Urinary bladder (tissue), 4 donors: ENCODE measurements around the gene FHIT. TPM values are rescaled to one million over a fixed set of nuclear protein-coding genes. Genes with fewer than 3 reads are reported as not detected.

ENCODE experiments used
- DNase-seq: peaks from one replicate; pipeline ENCODE4 v3.0.0-alpha.2; 2015; ENCODE audit errors: extremely low spot score
- H3K27ac ChIP-seq: one replicate; pipeline ENCODE4 v1.5.1; 2013; ENCODE audit warnings: low read depth, mild to moderate bottlenecking, moderate library complexity
- H3K36me3 ChIP-seq: one replicate; pipeline ENCODE4 v1.6.1; 2013; ENCODE audit warnings: mild to moderate bottlenecking, moderate library complexity; ENCODE audit not compliant: insufficient read depth
- H3K4me1 ChIP-seq: one replicate; pipeline ENCODE4 v1.6.1; 2013; ENCODE audit warnings: mild to moderate bottlenecking, moderate library complexity; ENCODE audit not compliant: insufficient read depth
- H3K4me3 ChIP-seq: one replicate; pipeline ENCODE4 v1.5.1; 2013; ENCODE audit warnings: low read depth, low read length
- WGBS: extraction: QIAGEN DNeasy Blood & Tissue Kit; methylation state at CpG from one replicate; pipeline ENCODE4 v1.1.7; 2013; 5-methylcytosine and 5-hydroxymethylcytosine counted together
- polyA plus RNA-seq: library from polyadenylated mRNA; stranded (reverse); fragments of 200-250 nt; gene quantifications from one replicate; pipeline ENCODE4 v1.2.3, GENCODE V29; 2013
- total RNA-seq: library from RNA; depleted of rRNA; stranded (reverse); fragments of >200 nt; gene quantifications from one replicate; pipeline ENCODE4 v1.2.3, GENCODE V29; 2014
- donor health status: healthy with polysubstance abuse.
- donor health status: healthy.

Gene FHIT
- total and polyA plus RNA-seq, 2 donors = 4.5 to 7.4 TPM

DNA sequence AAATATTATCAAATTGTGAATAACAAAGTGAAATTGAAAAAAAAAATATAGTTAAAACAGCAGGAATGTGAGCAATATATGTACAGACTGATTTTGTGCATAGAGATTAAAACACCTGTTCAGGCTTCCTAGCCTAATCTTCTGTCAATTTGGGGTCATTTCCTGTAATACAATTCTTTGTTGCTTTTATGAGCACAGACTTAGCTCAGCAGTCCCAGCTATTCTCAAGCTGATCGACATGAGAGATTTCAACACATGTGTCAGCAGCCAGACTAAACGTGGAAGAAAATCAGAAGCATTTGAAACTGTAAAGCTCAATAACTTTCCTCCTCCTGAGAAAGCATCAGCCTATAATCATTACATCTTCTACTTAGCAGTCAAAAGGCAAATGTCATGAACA lies 1.6 kb upstream of the FHIT start:
- no peak overlapping the region for H3K27ac ChIP-seq
- WGBS = 45% methylated on average over 2 of the region's 2 CpGs
- H3K36me3 ChIP-seq = no peaks in the 10 kb centered on the region
- no peak for DNase-seq
- no peak overlapping the region for H3K4me3 ChIP-seq
- no peaks in the 10 kb centered on the region for H3K4me1 ChIP-seq

DNA sequence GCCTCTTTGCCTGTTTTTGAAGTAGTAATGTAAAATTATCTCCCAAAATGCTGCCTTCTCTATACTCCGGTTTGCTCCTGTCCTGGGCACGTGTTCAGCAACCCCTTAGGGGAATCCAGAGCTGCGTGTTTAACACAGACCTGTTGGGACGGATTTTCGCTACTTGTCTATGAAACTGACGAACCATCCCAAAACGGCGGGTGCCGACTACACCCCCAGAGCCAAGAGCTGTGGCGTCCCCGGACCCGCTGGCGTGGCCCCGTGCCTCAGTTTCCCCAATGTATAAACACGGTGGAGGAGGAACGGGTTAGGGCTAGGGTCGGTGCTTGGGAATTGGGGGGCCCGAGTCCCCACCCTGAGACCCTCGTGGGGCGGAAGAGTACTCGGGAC lies 473 bp downstream of the FHIT start:
- 8% methylated on average over 21 of the region's 21 CpGs for WGBS
- DNase-seq = no peak
- H3K4me1 ChIP-seq = no peaks in the 10 kb centered on the region
- H3K27ac ChIP-seq = peak overlapping the region; percentile 11
- no peaks in the 10 kb centered on the region for H3K36me3 ChIP-seq
- peak overlapping the region; percentile 55 for H3K4me3 ChIP-seq

DNA sequence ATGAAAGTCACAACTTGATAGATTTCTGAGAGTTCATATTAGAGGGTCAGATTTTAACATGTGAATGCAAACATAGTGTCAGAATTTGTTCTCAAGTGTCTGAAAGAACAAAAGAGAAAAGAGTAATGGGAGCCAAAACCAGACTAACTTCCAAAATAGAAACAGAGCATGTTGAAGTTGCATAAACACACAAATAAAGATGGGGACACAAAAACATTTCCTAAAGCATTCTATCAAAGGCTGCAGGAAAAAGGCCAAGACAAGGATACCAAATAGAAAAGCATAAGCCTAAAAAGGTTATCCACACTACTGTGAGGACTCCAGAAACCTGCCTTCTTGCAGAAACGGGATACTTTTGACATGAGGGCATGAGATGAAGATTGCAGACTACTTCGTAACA lies 2.8 kb downstream of the FHIT start:
- no peak overlapping the region for H3K4me3 ChIP-seq
- WGBS = 73% methylated on average over 2 of the region's 2 CpGs
- H3K36me3 ChIP-seq = no peaks in the 10 kb centered on the region
- no peaks in the 10 kb centered on the region for H3K4me1 ChIP-seq
- H3K27ac ChIP-seq = no peak overlapping the region
- DNase-seq = no peak

DNA sequence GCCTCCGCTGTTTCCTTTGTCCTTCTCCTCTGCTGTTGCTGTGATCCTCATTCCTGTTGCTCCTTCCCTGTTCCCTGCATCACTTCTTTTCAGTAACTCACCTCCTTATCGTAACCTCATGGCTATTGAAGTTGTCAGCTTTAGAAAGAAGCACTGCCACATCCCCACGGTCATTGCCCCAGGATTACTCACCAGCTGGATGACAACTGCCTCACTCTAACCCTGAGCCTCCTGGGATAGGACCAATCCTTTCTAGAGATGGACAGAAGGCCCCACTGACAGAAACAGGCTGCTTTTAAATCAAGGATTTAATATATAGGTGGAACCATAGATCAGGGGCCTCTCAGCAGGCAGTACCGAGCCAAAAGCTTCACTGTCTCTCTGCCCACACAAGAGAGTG lies 4.1 kb downstream of the FHIT start:
- Histone ChIP-seq H3K4me3 (no peak overlapping the region), H3K36me3 (no peaks in the 10 kb centered on the region), H3K27ac (no peak overlapping the region), H3K4me1 (no peaks in the 10 kb centered on the region)
- DNase-seq = no peak
- WGBS = 84% methylated on average over 4 of the region's 4 CpGs

DNA sequence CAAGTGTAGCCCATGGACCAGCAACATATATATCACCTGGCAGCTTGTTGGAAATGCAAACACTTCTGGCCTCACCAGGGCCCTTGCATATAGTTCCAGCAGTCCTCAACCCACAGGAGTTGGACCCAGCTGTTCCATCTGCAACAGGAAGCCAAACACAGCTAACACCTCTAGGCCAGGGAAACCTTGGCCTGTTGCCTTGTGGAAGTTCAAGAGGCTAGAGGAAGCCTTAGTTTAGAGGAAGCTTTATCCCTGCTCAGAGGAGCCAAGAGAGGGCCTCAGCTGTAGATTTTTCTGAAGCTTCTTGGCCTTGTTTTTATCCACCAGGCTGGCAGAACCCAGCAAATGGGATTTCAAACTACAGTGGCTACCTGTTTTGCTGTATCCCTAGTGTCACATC lies 11.4 kb downstream of the FHIT start:
- Histone ChIP-seq H3K4me1 (no peaks in the 10 kb centered on the region), H3K4me3 (no peak overlapping the region), H3K27ac (no peak overlapping the region), H3K36me3 (no peaks in the 10 kb centered on the region)
- DNase-seq = no peak

DNA sequence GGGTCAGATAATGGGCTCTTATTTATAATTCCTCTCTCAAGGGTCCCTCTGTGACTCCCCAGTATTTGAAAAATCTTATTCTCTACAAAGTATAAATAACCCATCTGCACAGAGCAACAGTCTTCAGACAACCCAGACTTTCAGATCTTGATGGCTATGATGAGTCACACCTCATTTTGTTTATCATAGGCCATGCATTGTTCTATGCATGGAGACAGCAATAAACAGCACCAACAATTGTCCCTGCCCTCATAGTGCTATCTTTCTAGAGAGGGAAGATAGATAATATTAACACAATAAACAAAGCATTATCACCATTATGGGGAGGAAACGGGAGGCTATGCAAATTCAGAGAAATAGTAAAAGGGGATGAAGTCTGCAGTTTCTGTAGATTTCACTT lies 13.4 kb downstream of the FHIT start:
- H3K27ac ChIP-seq = no peak overlapping the region
- H3K36me3 ChIP-seq = no peaks in the 10 kb centered on the region
- WGBS = 73% methylated on average over 1 of the region's 1 CpG
- no peaks in the 10 kb centered on the region for H3K4me1 ChIP-seq
- no peak for DNase-seq
- no peak overlapping the region for H3K4me3 ChIP-seq

DNA sequence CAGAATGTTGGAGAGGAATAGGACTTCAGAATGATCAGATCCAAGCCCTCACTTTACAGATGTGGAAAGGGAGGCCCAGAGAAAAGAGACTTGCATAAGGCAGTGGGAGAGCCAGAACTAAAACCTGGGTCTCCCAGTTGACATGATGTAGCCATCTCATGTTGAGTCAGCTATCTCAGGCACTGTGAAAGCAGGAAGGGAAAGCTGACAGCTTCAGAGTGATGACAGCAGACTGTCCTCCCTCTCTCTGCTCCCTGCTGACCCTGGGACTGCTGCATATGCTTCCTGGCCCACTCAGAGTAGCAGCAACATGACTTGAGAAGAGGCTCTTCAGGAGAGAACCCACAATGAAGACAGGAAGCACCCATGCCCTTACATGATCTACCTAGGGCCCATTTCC lies 14.7 kb downstream of the FHIT start:
- Histone ChIP-seq H3K4me3 (no peak overlapping the region), H3K4me1 (no peaks in the 10 kb centered on the region), H3K27ac (no peak overlapping the region), H3K36me3 (no peaks in the 10 kb centered on the region)
- no peak for DNase-seq

DNA sequence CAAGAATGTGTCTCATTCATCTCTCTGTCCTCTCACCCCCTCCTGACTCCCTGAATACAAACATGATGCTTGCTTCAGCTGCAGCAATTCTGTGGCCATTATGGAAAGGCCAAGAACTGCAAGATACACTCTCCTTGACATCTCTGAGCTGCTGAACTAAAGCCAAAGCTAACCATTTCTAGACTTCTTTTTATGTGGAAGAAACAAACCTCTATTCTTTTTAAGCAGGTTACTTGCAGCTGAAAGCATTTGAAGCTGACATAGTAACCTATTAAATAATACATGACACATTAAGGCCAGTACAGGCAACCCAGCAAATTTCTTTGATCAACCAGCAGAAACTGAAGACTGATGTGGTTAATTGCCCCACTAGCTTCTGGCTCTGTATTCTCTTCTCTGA lies 17.5 kb downstream of the FHIT start:
- Histone ChIP-seq H3K27ac (no peak overlapping the region), H3K4me3 (no peak overlapping the region), H3K36me3 (no peaks in the 10 kb centered on the region), H3K4me1 (no peaks in the 10 kb centered on the region)
- no peak for DNase-seq

DNA sequence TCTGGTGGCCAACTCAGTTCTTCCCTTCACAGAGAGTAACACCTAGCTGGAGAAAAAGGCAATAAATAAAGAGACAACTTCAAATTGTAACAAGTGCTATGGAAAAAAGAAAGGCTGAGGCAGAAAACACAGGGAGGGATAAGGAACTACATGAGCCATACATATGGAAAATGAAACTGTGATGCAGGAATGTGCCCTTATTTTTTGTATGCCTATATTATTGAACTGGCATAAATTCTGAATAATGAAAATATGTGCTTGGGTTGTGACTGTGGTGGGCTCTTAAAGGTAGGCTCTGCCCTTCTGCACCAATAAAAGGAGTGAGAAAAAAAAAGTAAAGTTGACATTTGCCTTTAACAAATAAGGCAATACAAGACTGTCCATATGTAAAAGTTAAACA lies 19.6 kb downstream of the FHIT start:
- H3K4me1 ChIP-seq = no peaks in the 10 kb centered on the region
- H3K36me3 ChIP-seq = no peaks in the 10 kb centered on the region
- H3K27ac ChIP-seq = no peak overlapping the region
- no peak overlapping the region for H3K4me3 ChIP-seq
- no peak for DNase-seq

DNA sequence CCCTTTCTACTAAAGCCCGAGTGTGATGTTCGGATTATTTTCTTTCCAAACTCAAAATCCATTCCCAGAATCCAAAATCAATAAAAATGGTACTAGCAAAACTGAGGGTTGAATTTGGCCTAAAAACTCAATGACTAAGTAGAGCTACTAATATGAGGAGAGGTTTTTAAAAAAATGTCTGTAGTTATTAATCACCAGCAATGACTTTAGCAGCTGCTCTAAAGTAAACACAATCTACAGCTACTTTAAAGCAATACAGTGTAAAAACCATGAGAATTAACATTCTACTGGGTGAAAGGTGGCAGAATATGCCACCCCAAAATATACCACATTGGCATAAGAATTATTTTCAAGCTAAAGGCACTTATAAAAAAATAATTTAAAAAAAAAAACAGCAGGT lies 23.5 kb downstream of the FHIT start:
- H3K36me3 ChIP-seq = no peaks in the 10 kb centered on the region
- H3K4me3 ChIP-seq = no peak overlapping the region
- WGBS = 81% methylated on average over 2 of the region's 2 CpGs
- DNase-seq = no peak
- H3K27ac ChIP-seq = no peak overlapping the region
- no peaks in the 10 kb centered on the region for H3K4me1 ChIP-seq

DNA sequence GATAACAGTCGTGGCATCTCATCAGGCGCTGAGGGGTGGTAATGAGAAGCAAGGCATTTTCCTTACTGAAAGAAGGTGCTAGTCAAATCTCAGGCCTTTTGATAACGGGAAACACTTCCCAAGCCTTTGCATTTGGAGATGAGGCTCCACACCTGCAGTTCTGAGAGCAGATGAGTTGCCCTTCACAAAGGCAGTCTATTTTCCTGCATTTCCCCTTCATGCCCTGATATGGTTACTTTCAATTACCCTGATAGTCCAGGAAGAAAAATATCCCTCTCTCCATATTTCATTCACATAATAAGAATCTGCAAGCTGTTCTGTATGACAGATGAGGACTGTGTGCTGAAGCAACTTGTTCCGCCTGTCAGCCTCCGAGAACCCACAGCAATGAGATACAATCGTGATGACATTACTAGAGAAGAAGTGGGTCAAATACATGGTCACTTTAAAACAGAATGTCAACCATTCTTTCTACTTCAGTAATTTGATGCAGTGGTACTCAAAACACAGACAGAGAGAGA lies 25.0 kb downstream of the FHIT start:
- Histone ChIP-seq H3K36me3 (no peaks in the 10 kb centered on the region), H3K4me3 (no peak overlapping the region), H3K27ac (no peak overlapping the region), H3K4me1 (no peaks in the 10 kb centered on the region)
- 88% methylated on average over 6 of the region's 6 CpGs for WGBS
- DNase-seq = no peak

DNA sequence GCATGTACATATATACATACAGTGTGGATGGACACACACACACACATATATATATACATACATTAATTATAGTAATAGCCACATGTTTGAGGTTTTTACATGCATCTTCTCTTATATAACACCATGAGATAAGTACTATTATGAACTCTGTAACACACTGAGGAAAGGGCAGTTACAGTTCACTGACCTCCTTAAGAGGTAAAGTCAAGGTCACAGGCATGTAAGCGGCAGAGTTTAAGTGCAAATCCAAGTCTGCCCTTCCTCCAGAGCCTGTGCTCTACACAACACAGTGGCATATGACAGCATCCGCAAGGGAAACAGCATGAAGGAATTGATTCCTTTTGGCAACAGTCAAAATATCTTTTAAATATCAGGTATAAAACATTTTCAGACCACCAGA lies 26.4 kb downstream of the FHIT start:
- 96% methylated on average over 2 of the region's 2 CpGs for WGBS
- Histone ChIP-seq H3K4me1 (no peaks in the 10 kb centered on the region), H3K4me3 (no peak overlapping the region), H3K36me3 (no peaks in the 10 kb centered on the region), H3K27ac (no peak overlapping the region)
- no peak for DNase-seq

DNA sequence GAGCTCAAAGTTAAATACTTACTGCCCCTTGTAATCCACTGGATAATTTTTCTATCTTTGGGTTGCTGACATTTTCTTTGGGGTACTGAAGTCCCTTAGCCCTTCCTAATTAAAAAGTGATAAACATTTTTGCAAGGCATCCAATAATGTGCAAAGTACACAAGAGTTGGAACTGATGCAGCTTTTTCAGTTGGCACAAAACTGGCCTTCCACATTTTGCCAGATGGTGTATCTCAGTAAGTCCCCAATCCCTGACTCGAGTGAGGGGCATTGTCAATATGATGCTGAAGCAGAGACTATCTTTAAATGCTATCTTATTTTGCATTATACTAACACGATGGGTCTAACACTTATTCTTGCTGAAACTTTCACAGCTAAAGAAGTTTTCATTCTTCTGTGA lies 27.8 kb downstream of the FHIT start:
- no peak overlapping the region for H3K4me3 ChIP-seq
- H3K27ac ChIP-seq = no peak overlapping the region
- H3K4me1 ChIP-seq = no peaks in the 10 kb centered on the region
- WGBS = 78% methylated on average over 2 of the region's 2 CpGs
- no peaks in the 10 kb centered on the region for H3K36me3 ChIP-seq
- no peak for DNase-seq

DNA sequence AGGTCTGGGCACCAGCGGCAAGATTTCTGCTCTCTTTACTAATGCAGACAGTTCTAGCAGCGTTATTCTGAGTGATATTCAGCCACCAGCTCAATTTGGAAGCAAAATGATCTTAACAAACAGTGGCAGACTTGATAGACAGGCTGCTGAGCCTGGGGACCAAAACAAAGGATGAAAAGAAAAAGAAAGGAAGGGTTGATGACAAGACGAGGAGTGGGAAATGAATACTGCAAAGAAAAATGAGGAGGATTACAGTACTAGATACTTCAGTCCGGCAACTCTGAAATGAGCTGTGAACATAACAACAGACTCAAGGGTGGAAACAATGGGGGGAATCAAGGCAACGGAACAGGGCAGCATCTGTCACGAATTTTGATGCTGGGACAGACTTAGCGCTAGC lies 28.8 kb downstream of the FHIT start:
- Histone ChIP-seq H3K27ac (no peak overlapping the region), H3K4me1 (no peaks in the 10 kb centered on the region), H3K36me3 (no peaks in the 10 kb centered on the region), H3K4me3 (no peak overlapping the region)
- 95% methylated on average over 7 of the region's 7 CpGs for WGBS
- no peak for DNase-seq

DNA sequence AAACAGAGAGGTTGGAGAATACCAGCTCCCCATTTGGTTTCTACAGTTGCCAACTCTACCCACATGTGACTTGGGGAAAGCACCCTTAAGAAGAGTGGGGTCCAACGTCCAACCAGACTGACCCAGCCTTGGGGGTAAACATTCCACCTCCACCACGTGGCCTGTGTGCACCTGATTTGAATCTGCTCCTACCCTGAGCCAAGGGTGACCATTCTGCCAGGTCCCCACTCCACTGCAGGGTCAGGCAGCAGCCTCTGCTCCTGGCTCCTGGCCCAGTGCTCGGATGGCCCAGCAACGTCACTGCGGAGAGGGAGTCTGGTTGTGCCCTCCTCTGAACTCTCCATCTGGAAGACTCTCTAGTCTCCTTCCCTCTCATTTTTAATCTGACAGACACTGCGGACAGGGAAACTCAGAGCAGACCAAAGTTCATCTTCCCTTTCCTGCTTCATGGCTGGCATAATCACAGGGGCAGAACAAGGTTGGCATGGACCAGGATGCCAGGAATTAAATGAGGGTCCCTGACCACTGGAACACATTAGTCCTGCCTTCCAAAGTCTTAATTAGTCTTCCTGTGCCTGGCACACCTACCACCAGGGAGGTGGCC lies 29.4 kb downstream of the FHIT start:
- H3K4me1 ChIP-seq = no peaks in the 10 kb centered on the region
- no peak for DNase-seq
- no peaks in the 10 kb centered on the region for H3K36me3 ChIP-seq
- H3K27ac ChIP-seq = no peak overlapping the region
- no peak overlapping the region for H3K4me3 ChIP-seq
- 88% methylated on average over 6 of the region's 6 CpGs for WGBS
